Measurements from ENCODE around the gene AACS. TPM values are rescaled to one million over a fixed set of nuclear protein-coding genes. Genes with fewer than 3 reads are reported as not detected.

The AACS gene
- total RNA-seq, 1 donor = 12.0 TPM

GRCh38 chr12:125159702-125160101, 94.5 kb downstream of the AACS start:
- no peak for DNase-seq (ENCODE audit: low read depth)
- H3K4me3 ChIP-seq (ENCODE audit: low read depth, low read length) = no peak overlapping the region
- no peak for TF ChIP-seq CTCF (IDR thresholded peaks at IDR 0.05; ENCODE audit: insufficient read depth, low read length)

GRCh38 chr12:125160281-125160955, 95.2 kb downstream of the AACS start:
- DNase-seq (ENCODE audit: low read depth) = no peak
- H3K4me3 ChIP-seq (ENCODE audit: low read depth, low read length) = no peak overlapping the region
- TF ChIP-seq CTCF (IDR thresholded peaks at IDR 0.05; ENCODE audit: insufficient read depth, low read length) = no peak

GRCh38 chr12:125161712-125162022, 96.4 kb downstream of the AACS start:
- no peak for TF ChIP-seq CTCF (IDR thresholded peaks at IDR 0.05; ENCODE audit: insufficient read depth, low read length)
- no peak for DNase-seq (ENCODE audit: low read depth)
- H3K4me3 ChIP-seq (ENCODE audit: low read depth, low read length) = no peak overlapping the region

- DNase-seq (ENCODE audit: low read depth) = no peak
- H3K4me3 ChIP-seq (ENCODE audit: low read depth, low read length) = no peak overlapping the region
- no peak for TF ChIP-seq CTCF (IDR thresholded peaks at IDR 0.05; ENCODE audit: insufficient read depth, low read length)
Measured at GRCh38 chr12:125162489-125163028, 97.3 kb downstream of the AACS start.

GRCh38 chr12:125163148-125163547, 97.9 kb downstream of the AACS start:
- TF ChIP-seq CTCF (IDR thresholded peaks at IDR 0.05; ENCODE audit: insufficient read depth, low read length) = no peak
- DNase-seq (ENCODE audit: low read depth) = no peak
- H3K4me3 ChIP-seq (ENCODE audit: low read depth, low read length) = no peak overlapping the region

- no peak overlapping the region for H3K4me3 ChIP-seq (ENCODE audit: low read depth, low read length)
- no peak for TF ChIP-seq CTCF (IDR thresholded peaks at IDR 0.05; ENCODE audit: insufficient read depth, low read length)
- no peak for DNase-seq (ENCODE audit: low read depth)
Measured at GRCh38 chr12:125164541-125164940, 99.3 kb downstream of the AACS start.

GRCh38 chr12:125166041-125166440, 100.8 kb downstream of the AACS start:
- no peak for TF ChIP-seq CTCF (IDR thresholded peaks at IDR 0.05; ENCODE audit: insufficient read depth, low read length)
- no peak for DNase-seq (ENCODE audit: low read depth)
- no peak overlapping the region for H3K4me3 ChIP-seq (ENCODE audit: low read depth, low read length)

Data from fibroblast of the aortic adventitia (primary cell).